Measurements from ENCODE around the gene TRAK2. TPM values are rescaled to one million over a fixed set of nuclear protein-coding genes. Genes with fewer than 3 reads are reported as not detected.

Gene TRAK2
- total and polyA plus RNA-seq, 2 of the 8 experiments (the other 6 are each of a cell fraction or from before 2014, with no cell fraction given) = 4.5 to 15.7 TPM

DNA sequence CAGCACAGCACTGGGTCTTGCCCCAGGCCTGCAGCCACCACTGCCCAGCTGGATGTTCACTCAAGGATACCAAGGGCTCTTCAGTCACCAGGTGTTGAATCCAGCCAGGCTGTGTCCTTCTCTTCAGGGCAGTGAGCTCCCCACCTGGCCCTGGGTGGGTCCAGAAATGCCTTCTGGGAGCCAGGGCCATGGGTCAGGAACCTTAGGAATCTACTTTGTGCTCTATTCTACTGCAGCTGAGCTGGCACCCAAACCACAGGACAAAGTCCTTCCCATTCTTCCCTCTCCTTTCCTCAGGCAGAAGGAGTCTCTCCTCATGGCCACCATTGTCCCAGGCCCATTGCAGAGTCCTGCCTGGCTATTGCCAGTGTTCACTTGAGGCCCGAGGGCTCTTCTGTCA lies 13.3 kb upstream of the TRAK2 start:
- no peak overlapping the region for H4K91ac ChIP-seq (replicated peaks; ENCODE audit: insufficient read length, low read length)
- no peaks in the 10 kb centered on the region for H3K9me3 ChIP-seq (ENCODE audit: insufficient read depth in 2 of 2, low read depth in 1 of 2, low read length in 1 of 2)
- no peak overlapping the region for H3K56ac ChIP-seq (replicated peaks; ENCODE audit: insufficient read length, low read depth, low read length)
- H3K79me2 ChIP-seq (ENCODE audit: control insufficient read depth in 1 of 2, insufficient read depth in 2 of 2, low read length in 2 of 2) = no peaks in the 10 kb centered on the region
- no peak overlapping the region for H2BK120ac ChIP-seq (replicated peaks; ENCODE audit: low read depth, low read length)
- POLR2A ChIA-PET (ENCODE audit: partially characterized antibody) = interaction anchor here (2.6 kb wide), 1 partner anchor 12 kb away, joined by 9 read pairs; the partner anchor contains the start of genes STRADB and TRAK2
- H3K23ac ChIP-seq (ENCODE audit: insufficient read length) = no peak overlapping the region
- no peak overlapping the region for H2BK5ac ChIP-seq (ENCODE audit: low read depth, low read length)
- no peak overlapping the region for H3K4me2 ChIP-seq (ENCODE audit: insufficient read depth in 1 of 2, low read depth in 2 of 2, low read length in 2 of 2)
- H3K4ac ChIP-seq (replicated peaks; ENCODE audit: insufficient read length, low read depth, low read length) = no peak overlapping the region
- H3K23me2 ChIP-seq (ENCODE audit: low read depth, low read length) = no peaks in the 10 kb centered on the region
- TF ChIP-seq CREB1 (IDR thresholded peaks at IDR 0.05) (no peak), NANOG (IDR thresholded peaks at IDR 0.05; ENCODE audit: insufficient read depth, low read depth, low read length, poor library complexity, severe bottlenecking) (no peak), HDAC2 (IDR thresholded peaks at IDR 0.05; ENCODE audit: borderline replicate concordance in 1 of 2, low read depth in 2 of 2, low read length in 2 of 2) (no peak), CTBP2 (IDR thresholded peaks at IDR 0.05; ENCODE audit: borderline replicate concordance, insufficient read depth, insufficient read length, low read length) (no peak), ASH2L (IDR thresholded peaks at IDR 0.05; ENCODE audit: low read length) (no peak), CBX8 (IDR thresholded peaks at IDR 0.05; ENCODE audit: borderline replicate concordance, low read depth, low read length) (no peak), KDM4A (IDR thresholded peaks at IDR 0.05; ENCODE audit: low read depth, low read length, severe bottlenecking) (no peak), RBBP5 (IDR thresholded peaks at IDR 0.05; ENCODE audit: borderline replicate concordance, low read depth, low read length) (no peak), SRF (IDR thresholded peaks at IDR 0.05; ENCODE audit: low read depth, low read length) (no peak), CEBPB (IDR thresholded peaks at IDR 0.05; ENCODE audit: low read depth, low read length) (no peak), CHD1 (IDR thresholded peaks at IDR 0.05; ENCODE audit: low read depth, low read length) (no peak), SP4 (IDR thresholded peaks at IDR 0.05; ENCODE audit: low read length) (no peak), POLR2AphosphoS5 (IDR thresholded peaks at IDR 0.05; ENCODE audit: low read depth, low read length) (no peak), EP300 (IDR thresholded peaks at IDR 0.05; ENCODE audit: borderline replicate concordance in 1 of 2, low read depth in 2 of 2, low read length in 2 of 2) (no peak)
- no peak overlapping the region for H3K18ac ChIP-seq (ENCODE audit: extremely low read depth, low read length)
- H3K4me3 ChIP-seq (ENCODE audit: extremely low read depth in 1 of 4, insufficient read depth in 2 of 4, low read depth in 3 of 4, low read length in 4 of 4) = no peak overlapping the region
- H2BK12ac ChIP-seq (ENCODE audit: low read depth, low read length) = no peak overlapping the region
- no peak overlapping the region for H4K8ac ChIP-seq (ENCODE audit: extremely low read depth, insufficient read depth, low read length)
- H2BK20ac ChIP-seq (ENCODE audit: low read length) = no peak overlapping the region
- H3K14ac ChIP-seq (ENCODE audit: insufficient read length) = no peak overlapping the region
- FAIRE-seq (no peak), DNase-seq (ENCODE audit: low read depth in 1 of 2, low spot score in 2 of 2) (no peak)
- no peaks in the 10 kb centered on the region for H4K20me1 ChIP-seq (replicated peaks in 1 of 2; ENCODE audit: control insufficient read depth in 1 of 2, insufficient read depth in 2 of 2, low read length in 2 of 2)
- no peaks in the 10 kb centered on the region for H3K27me3 ChIP-seq (replicated peaks in 1 of 4; ENCODE audit: control insufficient read depth in 3 of 4, extremely low read depth in 1 of 4, insufficient read depth in 3 of 4, low read length in 3 of 4)
- no peak overlapping the region for H2AK5ac ChIP-seq (ENCODE audit: low read depth, low read length)
- no peak overlapping the region for H2BK15ac ChIP-seq (ENCODE audit: low read length)
- no peak overlapping the region for H3K27ac ChIP-seq (ENCODE audit: low read depth, low read length)
- 71% methylated on average over 1 of the region's 1 CpG; no CpG with 5 or more reads in 1 of the 2 experiments for WGBS, 2 experiments (ENCODE audit: extremely low coverage in 1 of 2, insufficient coverage in 1 of 2, insufficient read length in 1 of 2, insufficient replicate concordance in 2 of 2, low coverage in 1 of 2, low lambda C conversion rate in 2 of 2, missing lambda C conversion rate in 1 of 2)
- no peaks in the 10 kb centered on the region for H3K36me3 ChIP-seq (ENCODE audit: control insufficient read depth in 2 of 4, insufficient read depth in 4 of 4, low read length in 3 of 4)
- H3K9ac ChIP-seq (replicated peaks in 1 of 4; ENCODE audit: extremely low read depth in 1 of 4, low read depth in 3 of 4, low read length in 3 of 4) = no peak overlapping the region
- CTCF ChIA-PET (ENCODE audit: partially characterized antibody) = interaction anchor here (0.5 to 1.3 kb wide), 2 partner anchors 119 to 191 kb away, joined by 3 read pairs; no protein-coding TSS in a partner anchor
- H3K79me1 ChIP-seq (ENCODE audit: low read depth, low read length) = no peaks in the 10 kb centered on the region
- no peak overlapping the region for H2AFZ ChIP-seq (ENCODE audit: low read length)
- no peaks in the 10 kb centered on the region for H3K4me1 ChIP-seq (replicated peaks in 1 of 4; ENCODE audit: control insufficient read depth in 3 of 4, insufficient read depth in 4 of 4, low read length in 3 of 4)
- no peak overlapping the region for H4K5ac ChIP-seq (ENCODE audit: insufficient read length, low read depth, low read length)

Measured in H1 (cell line).